OCI-LY3 (cell line): ENCODE results near the gene KISS1.

ENCODE experiments used
- H2AFZ ChIP-seq: fragments of 200-600, 300-600 bp; shearing (Covaris generic); 2 replicates; pipeline ENCODE4 v1.6.0; 2014; ENCODE audit warnings: antibody characterized with exemption, low read depth, low read length
- H3K27ac ChIP-seq: fragments of 200-600, 300-600 bp; sonication (generic); 2 replicates; pipeline ENCODE4 v1.5.1; 2014; ENCODE audit warnings: mild to moderate bottlenecking, low read length, moderate library complexity, mixed read lengths
- H3K27me3 ChIP-seq: fragments of 200-600, 300-600 bp; sonication (generic); 2 replicates; pipeline ENCODE4 v1.6.1; 2014; ENCODE audit warnings: low read depth, low read length, mixed read lengths
- H3K36me3 ChIP-seq: fragments of 200-600, 300-600 bp; sonication (generic); replicated peaks from 2 replicates; pipeline ENCODE3; 2014; ENCODE audit warnings: low read depth, low read length, mixed read lengths
- H3K4me1 ChIP-seq: fragments of 300-600, 200-600 bp; sonication (generic); 2 replicates; pipeline ENCODE4 v1.6.1; 2014; ENCODE audit warnings: low read length, mixed read lengths
- H3K4me2 ChIP-seq: fragments of 200-600, 300-600 bp; sonication (generic); 2 replicates; pipeline ENCODE4 v1.6.1; 2014; ENCODE audit warnings: low read length, mixed read lengths
- H3K4me3 ChIP-seq: fragments of 300-600, 200-600 bp; sonication (generic); 2 replicates; pipeline ENCODE4 v1.5.1; 2014; ENCODE audit warnings: antibody characterized with exemption, mild to moderate bottlenecking, low read length, moderate library complexity
- H3K79me2 ChIP-seq: fragments of 300-600, 200-600 bp; shearing (Covaris generic); 2 replicates; pipeline ENCODE4 v1.6.1; 2014; ENCODE audit warnings: mild to moderate bottlenecking, low read length, mixed read lengths
- H3K9ac ChIP-seq: fragments of 300-600, 200-600 bp; shearing (Covaris generic); 2 replicates; pipeline ENCODE4 v1.6.0; 2014; ENCODE audit warnings: mild to moderate bottlenecking, low read length, moderate library complexity
- H3K9me3 ChIP-seq: fragments of 200-600, 300-600 bp; shearing (Covaris generic); 2 replicates; pipeline ENCODE4 v1.6.1; 2014; ENCODE audit warnings: low read length, mixed read lengths; ENCODE audit not compliant: insufficient read depth
- H4K20me1 ChIP-seq: fragments of 200-600, 300-600 bp; sonication (generic); 2 replicates; pipeline ENCODE4 v1.6.1; 2016; ENCODE audit warnings: low read length, mixed read lengths; ENCODE audit not compliant: insufficient read depth
- CTCF ChIP-seq: fragments of 200-600, 300-600 bp; sonication (generic); IDR thresholded peaks from 2 replicates; pipeline ENCODE4 v1.5.1; 2014; ENCODE audit warnings: antibody characterized with exemption, low read length, low read depth
- EZH2phosphoT487 ChIP-seq: fragments of 200-600 bp; shearing (Covaris generic); IDR thresholded peaks from 2 replicates; pipeline ENCODE4 v1.6.1; 2018; ENCODE audit warnings: antibody characterized with exemption, mixed run types, low read depth

Gene KISS1

DNA sequence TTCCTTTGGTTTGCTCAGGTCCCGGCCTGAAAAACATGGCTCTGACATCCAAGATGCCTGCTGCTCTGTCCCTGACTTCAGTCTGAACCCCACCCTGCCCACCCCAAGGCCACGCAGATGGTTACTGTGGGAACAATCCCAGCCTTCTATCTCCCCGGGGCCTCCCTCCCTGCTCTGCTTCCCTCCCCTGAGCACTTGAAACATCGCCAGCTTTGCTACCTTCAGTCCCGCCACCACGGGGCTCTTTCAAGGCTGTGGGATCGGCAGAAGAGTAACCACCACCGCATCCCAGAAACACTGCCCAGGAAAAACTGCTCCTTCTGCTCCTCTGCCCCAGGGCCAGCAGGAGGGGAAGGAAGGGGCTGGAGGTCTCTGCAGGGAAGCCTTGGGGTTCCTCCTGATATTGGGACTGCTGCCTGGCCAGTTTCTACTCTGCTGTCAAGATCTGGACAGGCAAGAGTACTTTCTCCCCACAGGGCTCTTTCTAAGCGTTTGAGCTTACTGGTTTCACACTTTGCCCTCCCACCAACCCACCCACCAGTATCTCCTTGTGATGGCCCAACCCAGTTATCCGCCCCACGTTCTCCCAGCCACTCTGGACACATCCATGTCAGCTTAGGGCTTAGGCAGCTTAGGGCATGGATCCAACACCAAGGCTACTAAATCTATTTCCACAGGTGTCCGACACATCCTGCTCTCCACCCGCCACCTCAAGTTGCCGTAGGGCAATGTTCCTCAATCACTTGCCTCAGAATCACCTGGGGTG, 52.8 kb downstream of the KISS1 start:
- Histone ChIP-seq H3K36me3 (no peaks in the 10 kb centered on the region), H3K27ac (no peak overlapping the region), H3K4me3 (no peak overlapping the region), H3K79me2 (no peaks in the 10 kb centered on the region), H3K9me3 (no peaks in the 10 kb centered on the region), H2AFZ (no peak overlapping the region), H4K20me1 (no peaks in the 10 kb centered on the region), H3K27me3 (peaks cover 48% of the 10 kb centered on the region), H3K4me1 (no peaks in the 10 kb centered on the region), H3K9ac (no peak overlapping the region), H3K4me2 (no peak overlapping the region)
- TF ChIP-seq EZH2phosphoT487: no peak
- no peak for TF ChIP-seq CTCF

GRCh38 chr1:204142032-204142974, 54.0 kb downstream of the KISS1 start:
- no peak overlapping the region for H3K4me3 ChIP-seq
- TF ChIP-seq CTCF: no peak
- no peak for TF ChIP-seq EZH2phosphoT487
- H2AFZ ChIP-seq: no peak overlapping the region
- H3K27ac ChIP-seq: no peak overlapping the region
- H3K4me1 ChIP-seq: no peaks in the 10 kb centered on the region
- no peak overlapping the region for H3K4me2 ChIP-seq
- H3K9ac ChIP-seq: no peak overlapping the region
- no peaks in the 10 kb centered on the region for H3K9me3 ChIP-seq
- no peaks in the 10 kb centered on the region for H3K36me3 ChIP-seq
- H4K20me1 ChIP-seq: no peaks in the 10 kb centered on the region
- H3K79me2 ChIP-seq: no peaks in the 10 kb centered on the region
- peaks cover 50% of the 10 kb centered on the region for H3K27me3 ChIP-seq

- TF ChIP-seq EZH2phosphoT487 (no peak), CTCF (no peak)
- H4K20me1 ChIP-seq: no peaks in the 10 kb centered on the region
- H3K9me3 ChIP-seq: no peaks in the 10 kb centered on the region
- H2AFZ ChIP-seq: no peak overlapping the region
- no peaks in the 10 kb centered on the region for H3K36me3 ChIP-seq
- no peak overlapping the region for H3K4me3 ChIP-seq
- no peak overlapping the region for H3K4me2 ChIP-seq
- H3K27me3 ChIP-seq: peaks cover 53% of the 10 kb centered on the region
- H3K79me2 ChIP-seq: no peaks in the 10 kb centered on the region
- H3K9ac ChIP-seq: no peak overlapping the region
- no peak overlapping the region for H3K27ac ChIP-seq
- no peaks in the 10 kb centered on the region for H3K4me1 ChIP-seq
Observed at GRCh38 chr1:204141131-204141530, 55.2 kb downstream of the KISS1 start.
